ENCODE measurements around the gene CEP89.
"Not testable (repeated sequence)": the region's sequence is repeated elsewhere in the genome, so short reads cannot be mapped to it uniquely, and the experiment has no call there.

The CEP89 gene

GRCh38 chr19:32868206-32868950 lies 103.4 kb downstream of the CEP89 start:
- no peak for FAIRE-seq

GRCh38 chr19:32867436-32867835 lies 104.3 kb downstream of the CEP89 start:
- FAIRE-seq: not testable (repeated sequence)

GRCh38 chr19:32866564-32867265 lies 105.0 kb downstream of the CEP89 start:
- FAIRE-seq: no peak

GRCh38 chr19:32866061-32866460 lies 105.7 kb downstream of the CEP89 start:
- no peak for FAIRE-seq

GRCh38 chr19:32865326-32865725 lies 106.4 kb downstream of the CEP89 start:
- FAIRE-seq: no peak

GRCh38 chr19:32864318-32865007 lies 107.3 kb downstream of the CEP89 start:
- no peak for FAIRE-seq

- no peak for FAIRE-seq
Observed at GRCh38 chr19:32863841-32864240, 107.9 kb downstream of the CEP89 start.

- no peak for FAIRE-seq
Observed at GRCh38 chr19:32863301-32863700, 108.5 kb downstream of the CEP89 start.

- no peak for FAIRE-seq
Observed at GRCh38 chr19:32862741-32863140, 109.0 kb downstream of the CEP89 start.

GRCh38 chr19:32862173-32862572 lies 109.6 kb downstream of the CEP89 start:
- FAIRE-seq: no peak

GRCh38 chr19:32861596-32861995 lies 110.2 kb downstream of the CEP89 start:
- FAIRE-seq: no peak

- no peak for FAIRE-seq
Observed at GRCh38 chr19:32859591-32859990, 112.2 kb downstream of the CEP89 start.

- FAIRE-seq: no peak
Observed at GRCh38 chr19:32858559-32858958, 113.2 kb downstream of the CEP89 start.

- no peak for FAIRE-seq
Observed at GRCh38 chr19:32858155-32858554, 113.6 kb downstream of the CEP89 start.

- no peak for FAIRE-seq
Observed at GRCh38 chr19:32857584-32857983, 114.2 kb downstream of the CEP89 start.

- FAIRE-seq: not testable (repeated sequence)
Observed at GRCh38 chr19:32856818-32857217, 114.9 kb downstream of the CEP89 start.

GRCh38 chr19:32852216-32852615 lies 119.5 kb downstream of the CEP89 start:
- FAIRE-seq: no peak

GRCh38 chr19:32848035-32848434 lies 123.7 kb downstream of the CEP89 start:
- not testable (repeated sequence) for FAIRE-seq

- FAIRE-seq: no peak
Observed at GRCh38 chr19:32843716-32844245, 128.0 kb downstream of the CEP89 start.

- no peak for FAIRE-seq
Observed at GRCh38 chr19:32842061-32842460, 129.7 kb downstream of the CEP89 start.

GRCh38 chr19:32837531-32837930 lies 134.2 kb downstream of the CEP89 start:
- no peak for FAIRE-seq

GRCh38 chr19:32833388-32833787 lies 138.4 kb downstream of the CEP89 start:
- not testable (repeated sequence) for FAIRE-seq

GRCh38 chr19:32832825-32833224 lies 138.9 kb downstream of the CEP89 start:
- FAIRE-seq: not testable (repeated sequence)

Measured in endometrium (tissue), 2 donors.